SK-N-SH (cell line): ENCODE measurements around the gene FOXF1. TPM values are rescaled to one million over a fixed set of nuclear protein-coding genes. Genes with fewer than 3 reads are reported as not detected.

Source experiments
- CTCF ChIA-PET: fragments of 300-600, 350-600 bp; formaldehyde crosslinking; extraction: SDS; loops from one replicate; lab custom pipeline; 2021; lab: Yijun Ruan, JAX
- POLR2A ChIA-PET: fragments of 350-600 bp; sonication (Branson Sonifier 250); formaldehyde crosslinking; extraction: SDS; loops from one replicate; lab custom pipeline; 2020; ENCODE audit warnings: antibody characterized with exemption, inconsistent platforms; lab: Yijun Ruan, JAX
- DNase-seq: peaks from one replicate; pipeline ENCODE4 v3.0.0; 2012
- H2AFZ ChIP-seq: fragments of 200-600 bp; sonication (generic); 2 replicates; pipeline ENCODE4 v1.8.1; 2016; ENCODE audit warnings: antibody characterized with exemption, mild to moderate bottlenecking, low read depth
- H3F3A ChIP-seq: fragments of 200-600 bp; sonication (generic); replicated peaks from 2 replicates; pipeline ENCODE3; 2016; ENCODE audit warnings: antibody characterized with exemption, mild to moderate bottlenecking; ENCODE audit not compliant: insufficient read depth
- H3K27ac ChIP-seq, 2 experiments: fragments of 200-500 bp in 1 of 2; fragments of 200-600 bp in 1 of 2; sonication (Bioruptor generic) in 1 of 2; sonication (generic), shearing (Covaris generic) in 1 of 2; 2 replicates each; pipeline versions ENCODE4 v1.5.1 to v1.6.1; 2014 to 2016; ENCODE audit warnings: low read depth in 2 of 2, inconsistent platforms in 1 of 2, low read length in 1 of 2, mild to moderate bottlenecking in 1 of 2, mixed read lengths in 1 of 2
- H3K27me3 ChIP-seq: fragments of 200-600 bp; sonication (generic), shearing (Covaris generic); 2 replicates; pipeline ENCODE4 v1.6.1; 2016; ENCODE audit warnings: mixed run types; ENCODE audit not compliant: insufficient read depth
- H3K36me3 ChIP-seq, 2 experiments: fragments of 200-500 bp in 1 of 2; fragments of 200-600 bp in 1 of 2; sonication (Bioruptor generic) in 1 of 2; sonication (generic) in 1 of 2; replicated peaks in 1 of 2; 2 replicates each; pipeline versions ENCODE3 to v1.5.1; 2014 to 2016; ENCODE audit warnings: low read length in 1 of 2, mild to moderate bottlenecking in 1 of 2; ENCODE audit not compliant: insufficient read depth in 2 of 2, control insufficient read depth in 1 of 2
- H3K4me1 ChIP-seq, 2 experiments: fragments of 200-500 bp in 1 of 2; fragments of 200-600 bp in 1 of 2; sonication (Bioruptor generic) in 1 of 2; sonication (generic), shearing (Covaris generic) in 1 of 2; 2 replicates each; pipeline versions ENCODE4 v1.5.1 to v1.6.1; 2014 to 2016; ENCODE audit warnings: low read depth in 1 of 2, low read length in 1 of 2, mixed run types in 1 of 2; ENCODE audit not compliant: insufficient read depth in 2 of 2, control insufficient read depth in 1 of 2
- H3K4me2 ChIP-seq: fragments of 200-600 bp; sonication (generic), shearing (Covaris generic); 2 replicates; pipeline ENCODE4 v1.6.1; 2017; ENCODE audit warnings: mixed run types
- H3K4me3 ChIP-seq, 2 experiments: fragments of 200-500 bp in 1 of 2; fragments of 200-600 bp in 1 of 2; sonication (Bioruptor generic) in 1 of 2; sonication (generic), shearing (Covaris generic) in 1 of 2; 2 replicates each; pipeline versions ENCODE4 v1.5.1 to v1.8.1; 2014 to 2016; ENCODE audit warnings: low read depth in 2 of 2, inconsistent platforms in 1 of 2, low read length in 1 of 2, mild to moderate bottlenecking in 1 of 2, mixed read lengths in 1 of 2, moderate library complexity in 1 of 2
- H3K79me2 ChIP-seq: fragments of 200-600 bp; sonication (generic); 2 replicates; pipeline ENCODE4 v1.8.1; 2017; ENCODE audit warnings: mild to moderate bottlenecking; ENCODE audit not compliant: insufficient read depth
- H3K9ac ChIP-seq: fragments of 200-600 bp; sonication (generic); 2 replicates; pipeline ENCODE4 v1.6.1; 2017; ENCODE audit warnings: mixed run types
- H3K9me2 ChIP-seq: fragments of 200-600 bp; sonication (generic); 2 replicates; pipeline ENCODE4 v1.6.1; 2017; ENCODE audit warnings: mixed run types
- H3K9me3 ChIP-seq: fragments of 200-600 bp; sonication (generic); 2 replicates; pipeline ENCODE4 v1.6.1; 2017; ENCODE audit warnings: mixed run types, mild to moderate bottlenecking, moderate library complexity
- H4K20me1 ChIP-seq: fragments of 200-600 bp; sonication (generic); 2 replicates; pipeline ENCODE4 v1.6.1; 2017; ENCODE audit warnings: mild to moderate bottlenecking, mixed run types; ENCODE audit not compliant: insufficient read depth
- CHD2 ChIP-seq: fragments of 150-350 bp; IDR thresholded peaks from 2 replicates; pipeline ENCODE4 v1.6.1; 2018; ENCODE audit warnings: low read length; ENCODE audit not compliant: partially characterized antibody
- ELF1 ChIP-seq: IDR thresholded peaks from 2 replicates; pipeline ENCODE4 v1.4.0; 2012
- EP300 ChIP-seq, 2 experiments: IDR thresholded peaks; 2 replicates each; pipeline versions ENCODE4 v1.4.0 to v1.6.1; 2012; ENCODE audit warnings: borderline replicate concordance in 1 of 2, low read depth in 1 of 2, low read length in 1 of 2
- EZH2phosphoT487 ChIP-seq: fragments of 200-600 bp; sonication (generic); IDR thresholded peaks from 2 replicates; pipeline ENCODE4 v1.6.1; 2017; ENCODE audit warnings: low read depth, mixed run types, mild to moderate bottlenecking, antibody characterized with exemption, moderate library complexity, borderline replicate concordance
- FOSL2 ChIP-seq: IDR thresholded peaks from 2 replicates; pipeline ENCODE4 v1.4.0; 2012; ENCODE audit warnings: low read depth, mild to moderate bottlenecking, moderate library complexity, borderline replicate concordance
- GABPA ChIP-seq: IDR thresholded peaks from 2 replicates; pipeline ENCODE4 v1.4.0; 2012; ENCODE audit warnings: low read depth, mild to moderate bottlenecking
- GATA2 ChIP-seq: sonication (generic); formaldehyde crosslinking; IDR thresholded peaks from 2 replicates; pipeline ENCODE4 v1.5.0; 2020; ENCODE audit warnings: mild to moderate bottlenecking, missing genetic modification reagents
- MEF2A ChIP-seq: IDR thresholded peaks from 2 replicates; pipeline ENCODE4 v1.4.0; 2012; ENCODE audit warnings: low read depth, borderline replicate concordance
- MXI1 ChIP-seq: IDR thresholded peaks from 2 replicates; pipeline ENCODE4 v1.6.1; 2012; ENCODE audit warnings: mild to moderate bottlenecking, low read depth, low read length, improper control_type of control experiment
- NRF1 ChIP-seq: IDR thresholded peaks from 2 replicates; pipeline ENCODE4 v1.6.1; 2012; ENCODE audit warnings: low read depth, mild to moderate bottlenecking, low read length
- POLR2AphosphoS5 ChIP-seq: IDR thresholded peaks from 2 replicates; pipeline ENCODE4 v1.6.1; 2012; ENCODE audit warnings: low read depth, low read length
- RAD21 ChIP-seq: IDR thresholded peaks from 2 replicates; pipeline ENCODE4 v1.6.1; 2012; ENCODE audit warnings: mild to moderate bottlenecking, low read length
- RFX5 ChIP-seq: IDR thresholded peaks from 2 replicates; pipeline ENCODE4 v1.6.1; 2012; ENCODE audit warnings: mild to moderate bottlenecking, improper control_type of control experiment, low read length
- RXRA ChIP-seq: IDR thresholded peaks from 2 replicates; pipeline ENCODE4 v1.4.0; 2012; ENCODE audit warnings: low read depth, mild to moderate bottlenecking, borderline replicate concordance
- TEAD4 ChIP-seq: IDR thresholded peaks from 2 replicates; pipeline ENCODE4 v1.4.0; 2012; ENCODE audit warnings: mild to moderate bottlenecking, borderline replicate concordance; ENCODE audit not compliant: insufficient read depth
- YY1 ChIP-seq: IDR thresholded peaks from 2 replicates; pipeline ENCODE4 v1.4.0; 2012; ENCODE audit warnings: low read depth, mild to moderate bottlenecking
- WGBS: methylation state at CpG from one replicate; pipeline ENCODE4 v1.1.6; 2017; ENCODE audit warnings: low lambda C conversion rate; 5-methylcytosine and 5-hydroxymethylcytosine counted together
- polyA plus RNA-seq, 3 experiments: library from polyadenylated mRNA; depleted of rRNA; stranded (reverse); fragments of >200 nt; gene quantifications; 2 replicates each; pipeline ENCODE4 v1.2.3, GENCODE V29; 2012
- TF ChIP-seq, protein P1 (sequence below): IDR thresholded peaks from 2 replicates; pipeline ENCODE4 v1.4.0; 2012; ENCODE audit warnings: low read depth, borderline replicate concordance
- TF ChIP-seq, protein P2 (sequence below): IDR thresholded peaks from 2 replicates; pipeline ENCODE4 v1.6.1; 2012; ENCODE audit warnings: mild to moderate bottlenecking, low read depth, low read length, moderate library complexity
- TF ChIP-seq, protein P3 (sequence below): fragments of 150-350 bp; IDR thresholded peaks from 2 replicates; pipeline ENCODE4 v1.6.1; 2016; ENCODE audit warnings: mild to moderate bottlenecking, low read depth, low read length
- TF ChIP-seq, protein P4 (sequence below): IDR thresholded peaks from 2 replicates; pipeline ENCODE4 v1.4.0; 2012; ENCODE audit warnings: low read depth, borderline replicate concordance

FOXF1 gene
- polyA plus RNA-seq, 1 of the 3 experiments (the other 2 are of a cell fraction) = 0.02 TPM

DNA sequence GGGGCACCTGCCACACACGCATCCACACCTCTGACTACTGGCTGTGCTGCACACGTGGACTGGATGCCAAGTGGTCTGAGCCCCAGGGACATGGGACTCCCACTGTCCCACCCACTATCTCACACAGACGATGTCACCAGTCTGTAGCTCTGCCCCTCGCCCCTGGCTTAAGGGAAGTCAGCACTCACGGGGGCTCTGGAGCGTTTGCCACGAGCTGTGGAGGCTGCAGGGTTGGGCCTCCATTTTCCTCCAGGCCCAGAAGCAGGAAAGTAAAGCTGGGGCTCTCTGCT, 22.1 kb downstream of the FOXF1 start:
- Histone ChIP-seq H3K36me3 (peaks cover 6 to 11% of the 10 kb centered on the region in 2 experiments), H4K20me1 (no peaks in the 10 kb centered on the region), H3K27ac (no peak overlapping the region), H3K9me2 (no peaks in the 10 kb centered on the region), H3K9me3 (no peaks in the 10 kb centered on the region), H3K79me2 (no peaks in the 10 kb centered on the region), H3K9ac (no peak overlapping the region), H2AFZ (no peak overlapping the region), H3K4me1 (no peaks in the 10 kb centered on the region), H3K27me3 (no peaks in the 10 kb centered on the region), H3F3A (no peaks in the 10 kb centered on the region), H3K4me2 (no peak overlapping the region), H3K4me3 (no peak overlapping the region)
- DNase-seq = no peak
- ChIA-PET POLR2A (no interaction called here), CTCF (interaction anchor here (0.8 to 4.4 kb wide), 3 partner anchors 13 to 711 kb away, joined by 4 to 48 read pairs (median 4); no protein-coding TSS in a partner anchor)
- 97% methylated on average over 5 of the region's 7 CpGs for WGBS
- TF ChIP-seq CHD2 (no peak), GATA2 (no peak), NRF1 (no peak), POLR2AphosphoS5 (no peak), YY1 (no peak), EP300 (IDR thresholded peaks at IDR 0.05; ENCODE audit: borderline replicate concordance in 1 of 2, low read depth in 1 of 2, low read length in 1 of 2) (no peak)
- TF ChIP-seq, protein P1, sequence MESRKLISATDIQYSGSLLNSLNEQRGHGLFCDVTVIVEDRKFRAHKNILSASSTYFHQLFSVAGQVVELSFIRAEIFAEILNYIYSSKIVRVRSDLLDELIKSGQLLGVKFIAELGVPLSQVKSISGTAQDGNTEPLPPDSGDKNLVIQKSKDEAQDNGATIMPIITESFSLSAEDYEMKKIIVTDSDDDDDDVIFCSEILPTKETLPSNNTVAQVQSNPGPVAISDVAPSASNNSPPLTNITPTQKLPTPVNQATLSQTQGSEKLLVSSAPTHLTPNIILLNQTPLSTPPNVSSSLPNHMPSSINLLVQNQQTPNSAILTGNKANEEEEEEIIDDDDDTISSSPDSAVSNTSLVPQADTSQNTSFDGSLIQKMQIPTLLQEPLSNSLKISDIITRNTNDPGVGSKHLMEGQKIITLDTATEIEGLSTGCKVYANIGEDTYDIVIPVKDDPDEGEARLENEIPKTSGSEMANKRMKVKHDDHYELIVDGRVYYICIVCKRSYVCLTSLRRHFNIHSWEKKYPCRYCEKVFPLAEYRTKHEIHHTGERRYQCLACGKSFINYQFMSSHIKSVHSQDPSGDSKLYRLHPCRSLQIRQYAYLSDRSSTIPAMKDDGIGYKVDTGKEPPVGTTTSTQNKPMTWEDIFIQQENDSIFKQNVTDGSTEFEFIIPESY = no peak

DNA sequence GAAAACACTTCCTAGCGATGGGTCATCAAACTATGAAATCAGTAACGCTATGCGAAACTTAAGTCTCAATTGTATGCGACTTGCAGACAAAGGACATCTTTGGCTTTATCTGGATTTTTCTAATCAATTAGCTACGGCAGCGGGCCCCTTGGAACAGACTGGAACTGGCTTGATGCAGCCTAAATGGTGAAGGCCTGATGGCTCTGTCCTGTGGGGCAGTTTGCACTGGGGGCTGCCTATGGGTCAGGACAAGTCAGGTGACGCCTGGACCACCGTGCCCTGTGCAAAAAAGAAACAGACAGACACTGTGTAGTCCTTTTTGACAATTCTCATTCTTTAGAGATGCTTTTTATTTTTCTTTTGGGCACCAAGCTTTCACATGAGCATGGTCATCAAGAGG, 22.7 kb downstream of the FOXF1 start:
- H3K79me2 ChIP-seq = no peaks in the 10 kb centered on the region
- POLR2A ChIA-PET = no interaction called here
- no peak overlapping the region for H2AFZ ChIP-seq
- H3K9me3 ChIP-seq = no peaks in the 10 kb centered on the region
- no peak for DNase-seq
- 93% methylated on average over 8 of the region's 8 CpGs for WGBS
- no peak overlapping the region for H3K27ac ChIP-seq
- H3K4me2 ChIP-seq = no peak overlapping the region
- no peak for TF ChIP-seq EZH2phosphoT487
- TF ChIP-seq, protein P2, sequence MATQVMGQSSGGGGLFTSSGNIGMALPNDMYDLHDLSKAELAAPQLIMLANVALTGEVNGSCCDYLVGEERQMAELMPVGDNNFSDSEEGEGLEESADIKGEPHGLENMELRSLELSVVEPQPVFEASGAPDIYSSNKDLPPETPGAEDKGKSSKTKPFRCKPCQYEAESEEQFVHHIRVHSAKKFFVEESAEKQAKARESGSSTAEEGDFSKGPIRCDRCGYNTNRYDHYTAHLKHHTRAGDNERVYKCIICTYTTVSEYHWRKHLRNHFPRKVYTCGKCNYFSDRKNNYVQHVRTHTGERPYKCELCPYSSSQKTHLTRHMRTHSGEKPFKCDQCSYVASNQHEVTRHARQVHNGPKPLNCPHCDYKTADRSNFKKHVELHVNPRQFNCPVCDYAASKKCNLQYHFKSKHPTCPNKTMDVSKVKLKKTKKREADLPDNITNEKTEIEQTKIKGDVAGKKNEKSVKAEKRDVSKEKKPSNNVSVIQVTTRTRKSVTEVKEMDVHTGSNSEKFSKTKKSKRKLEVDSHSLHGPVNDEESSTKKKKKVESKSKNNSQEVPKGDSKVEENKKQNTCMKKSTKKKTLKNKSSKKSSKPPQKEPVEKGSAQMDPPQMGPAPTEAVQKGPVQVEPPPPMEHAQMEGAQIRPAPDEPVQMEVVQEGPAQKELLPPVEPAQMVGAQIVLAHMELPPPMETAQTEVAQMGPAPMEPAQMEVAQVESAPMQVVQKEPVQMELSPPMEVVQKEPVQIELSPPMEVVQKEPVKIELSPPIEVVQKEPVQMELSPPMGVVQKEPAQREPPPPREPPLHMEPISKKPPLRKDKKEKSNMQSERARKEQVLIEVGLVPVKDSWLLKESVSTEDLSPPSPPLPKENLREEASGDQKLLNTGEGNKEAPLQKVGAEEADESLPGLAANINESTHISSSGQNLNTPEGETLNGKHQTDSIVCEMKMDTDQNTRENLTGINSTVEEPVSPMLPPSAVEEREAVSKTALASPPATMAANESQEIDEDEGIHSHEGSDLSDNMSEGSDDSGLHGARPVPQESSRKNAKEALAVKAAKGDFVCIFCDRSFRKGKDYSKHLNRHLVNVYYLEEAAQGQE = no peak
- TF ChIP-seq, protein P3, sequence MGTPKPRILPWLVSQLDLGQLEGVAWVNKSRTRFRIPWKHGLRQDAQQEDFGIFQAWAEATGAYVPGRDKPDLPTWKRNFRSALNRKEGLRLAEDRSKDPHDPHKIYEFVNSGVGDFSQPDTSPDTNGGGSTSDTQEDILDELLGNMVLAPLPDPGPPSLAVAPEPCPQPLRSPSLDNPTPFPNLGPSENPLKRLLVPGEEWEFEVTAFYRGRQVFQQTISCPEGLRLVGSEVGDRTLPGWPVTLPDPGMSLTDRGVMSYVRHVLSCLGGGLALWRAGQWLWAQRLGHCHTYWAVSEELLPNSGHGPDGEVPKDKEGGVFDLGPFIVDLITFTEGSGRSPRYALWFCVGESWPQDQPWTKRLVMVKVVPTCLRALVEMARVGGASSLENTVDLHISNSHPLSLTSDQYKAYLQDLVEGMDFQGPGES = no peak
- TF ChIP-seq GABPA = no peak
- no peak for TF ChIP-seq RFX5
- TF ChIP-seq EP300 (IDR thresholded peaks at IDR 0.05; ENCODE audit: borderline replicate concordance in 1 of 2, low read depth in 1 of 2, low read length in 1 of 2) = no peak
- no peak for TF ChIP-seq MXI1
- TF ChIP-seq RAD21 = no peak
- TF ChIP-seq MEF2A = no peak
- TF ChIP-seq ELF1 = no peak
- TF ChIP-seq FOSL2 = no peak
- TF ChIP-seq RXRA = no peak
- TF ChIP-seq, protein P4, sequence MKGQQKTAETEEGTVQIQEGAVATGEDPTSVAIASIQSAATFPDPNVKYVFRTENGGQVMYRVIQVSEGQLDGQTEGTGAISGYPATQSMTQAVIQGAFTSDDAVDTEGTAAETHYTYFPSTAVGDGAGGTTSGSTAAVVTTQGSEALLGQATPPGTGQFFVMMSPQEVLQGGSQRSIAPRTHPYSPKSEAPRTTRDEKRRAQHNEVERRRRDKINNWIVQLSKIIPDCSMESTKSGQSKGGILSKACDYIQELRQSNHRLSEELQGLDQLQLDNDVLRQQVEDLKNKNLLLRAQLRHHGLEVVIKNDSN = no peak
- TF ChIP-seq NRF1 = no peak
- no peak for TF ChIP-seq TEAD4
- TF ChIP-seq, all 33 proteins: peak for 0
- CTCF ChIA-PET = interaction anchor here (0.7 to 4.4 kb wide), 3 partner anchors 14 to 30 kb away, joined by 3 to 48 read pairs (median 4); no protein-coding TSS in a partner anchor
- Histone ChIP-seq H3K4me1 (no peaks in the 10 kb centered on the region), H3K4me3 (no peak overlapping the region), H3F3A (no peaks in the 10 kb centered on the region), H4K20me1 (no peaks in the 10 kb centered on the region), H3K9me2 (no peaks in the 10 kb centered on the region), H3K27me3 (no peaks in the 10 kb centered on the region), H3K36me3 (peaks cover 7 to 17% of the 10 kb centered on the region in 2 experiments), H3K9ac (no peak overlapping the region)
